8988T (cell line): ENCODE data around the gene MLPH.

Experiments
- DNase-seq: peaks from one replicate; pipeline ENCODE4 v3.0.0; 2011

MLPH gene

GRCh38 chr2:237527233-237527632, 40.2 kb downstream of the MLPH start:
- DNase-seq, result no peak

GRCh38 chr2:237527766-237528165, 40.7 kb downstream of the MLPH start:
- DNase-seq, result no peak

- no peak for DNase-seq
Observed at GRCh38 chr2:237529452-237530402, 42.7 kb downstream of the MLPH start.

DNA sequence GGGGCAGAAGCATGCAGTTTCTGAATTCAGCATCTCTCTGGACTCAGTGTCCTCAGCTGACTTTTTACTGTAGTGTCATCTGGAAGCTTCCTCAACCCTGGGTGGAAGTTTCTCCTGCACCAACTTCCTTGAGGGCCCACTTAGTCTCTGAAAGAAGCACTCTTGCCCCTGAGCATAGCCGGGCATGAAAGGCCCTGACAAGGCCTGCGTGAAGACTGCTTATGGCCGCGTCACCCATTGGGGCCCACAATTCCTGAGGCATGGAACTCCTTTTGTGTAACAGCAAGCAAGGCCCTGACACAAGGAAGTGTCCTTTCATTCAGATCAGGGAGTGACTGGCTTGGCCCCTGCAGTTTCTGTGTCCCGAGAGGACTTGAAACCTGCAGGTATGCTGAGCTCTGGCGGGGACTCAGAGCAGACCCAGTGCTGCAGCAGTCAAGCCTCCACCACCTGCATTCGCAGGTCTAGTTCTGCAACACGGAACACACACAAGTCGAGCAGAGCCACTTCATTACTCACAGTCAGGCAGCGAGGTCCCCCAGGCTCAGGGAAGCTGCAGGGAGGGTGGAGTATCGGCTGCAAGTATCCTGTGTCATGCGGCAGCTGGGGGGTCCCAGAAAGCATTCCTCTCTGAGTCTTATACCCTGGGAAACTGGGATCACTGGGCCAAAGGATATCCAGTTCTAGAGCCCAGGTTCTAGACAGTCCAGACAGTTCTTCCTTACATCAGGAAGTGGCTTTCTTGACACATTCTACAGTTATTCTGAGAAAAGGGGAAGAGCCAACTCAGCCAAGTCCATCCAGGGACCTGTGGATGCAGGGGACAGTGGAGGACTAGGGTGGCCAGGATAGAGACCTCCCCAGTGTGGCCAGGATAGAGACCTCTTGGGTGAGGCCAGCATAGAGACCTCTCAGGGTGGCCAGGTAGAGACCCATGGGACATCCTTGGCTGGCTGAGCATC, 43.7 kb downstream of the MLPH start:
- DNase-seq, result no peak

GRCh38 chr2:237532160-237532559, 45.1 kb downstream of the MLPH start:
- no peak for DNase-seq

DNA sequence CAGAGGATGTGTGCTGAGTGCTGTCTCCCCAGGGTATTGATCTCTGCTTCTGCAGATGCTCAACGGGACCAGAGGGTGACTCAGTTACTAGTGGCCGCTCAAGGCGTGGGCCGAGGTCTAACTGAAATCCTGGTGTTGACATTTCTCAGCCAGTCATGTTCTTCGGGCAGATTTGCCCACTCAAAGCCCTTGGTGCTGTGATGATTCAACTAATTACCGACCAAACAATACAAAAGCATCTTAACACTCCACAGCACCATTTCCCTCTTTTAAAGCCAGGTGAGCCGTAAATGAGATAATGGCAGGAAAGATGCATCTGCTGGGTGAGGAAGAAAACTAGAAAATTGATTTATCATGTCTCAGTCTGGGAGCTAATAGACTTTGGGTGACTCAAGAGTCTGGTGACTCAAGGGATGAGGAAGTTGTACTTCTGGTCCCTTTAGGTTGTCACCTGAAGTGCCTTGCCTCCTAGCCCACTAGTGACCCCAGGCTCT, 46.7 kb downstream of the MLPH start:
- DNase-seq, result no peak

GRCh38 chr2:237534380-237534779, 47.3 kb downstream of the MLPH start:
- no peak for DNase-seq

GRCh38 chr2:237535385-237536082, 48.5 kb downstream of the MLPH start:
- DNase-seq, result no peak

DNA sequence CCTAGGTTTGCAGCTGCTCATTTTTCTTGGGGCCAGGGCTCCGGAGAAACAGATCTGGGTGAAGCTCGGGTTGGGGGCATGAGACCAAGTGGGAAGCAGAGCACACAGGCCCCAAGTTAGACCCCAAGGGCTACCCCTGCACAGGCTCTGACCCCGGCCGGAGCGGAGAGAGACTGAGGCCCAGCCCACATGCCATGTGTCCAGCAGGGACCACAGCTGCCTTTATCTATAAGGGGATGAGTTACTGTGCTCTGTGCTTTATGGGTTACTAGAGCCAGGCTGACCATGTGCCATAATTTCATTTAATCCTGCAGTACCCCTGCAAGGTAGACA, 49.0 kb downstream of the MLPH start:
- DNase-seq, result no peak

GRCh38 chr2:237536617-237537016, 49.6 kb downstream of the MLPH start:
- no peak for DNase-seq

DNA sequence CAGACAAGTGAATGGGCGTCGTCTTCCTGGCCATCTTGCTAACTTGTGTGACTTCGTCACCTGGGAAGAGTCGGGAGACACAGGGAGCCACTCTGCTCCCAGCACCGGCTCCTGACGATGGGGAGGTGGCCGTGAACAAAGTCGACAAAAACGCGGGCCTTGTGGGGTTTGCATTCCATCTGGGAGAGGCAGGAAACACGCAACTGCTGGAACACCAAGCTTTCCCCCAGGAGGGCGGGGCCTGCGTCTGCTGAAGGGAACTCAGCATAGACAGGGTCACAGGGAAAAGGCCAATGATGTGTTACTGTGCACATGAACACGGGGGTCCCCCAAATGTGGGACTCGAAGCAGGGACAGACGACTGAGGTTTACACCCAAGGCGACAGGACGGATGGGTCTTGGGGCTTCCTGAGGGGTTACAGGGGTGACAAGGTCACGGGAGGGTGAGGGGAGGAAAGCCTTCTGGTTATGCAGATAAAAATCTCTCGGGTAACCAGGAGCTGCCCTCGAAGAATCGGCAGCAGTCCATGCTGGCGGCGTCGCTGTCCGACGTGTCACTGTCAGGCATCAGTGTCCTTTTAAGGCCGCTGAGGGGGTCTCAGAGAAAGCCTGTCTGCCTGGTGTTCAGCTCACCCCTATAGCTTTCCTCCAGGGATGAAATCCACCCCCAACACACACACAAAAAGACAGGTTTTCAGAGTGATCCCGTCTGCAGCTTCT, 51.1 kb downstream of the MLPH start:
- no peak for DNase-seq

DNA sequence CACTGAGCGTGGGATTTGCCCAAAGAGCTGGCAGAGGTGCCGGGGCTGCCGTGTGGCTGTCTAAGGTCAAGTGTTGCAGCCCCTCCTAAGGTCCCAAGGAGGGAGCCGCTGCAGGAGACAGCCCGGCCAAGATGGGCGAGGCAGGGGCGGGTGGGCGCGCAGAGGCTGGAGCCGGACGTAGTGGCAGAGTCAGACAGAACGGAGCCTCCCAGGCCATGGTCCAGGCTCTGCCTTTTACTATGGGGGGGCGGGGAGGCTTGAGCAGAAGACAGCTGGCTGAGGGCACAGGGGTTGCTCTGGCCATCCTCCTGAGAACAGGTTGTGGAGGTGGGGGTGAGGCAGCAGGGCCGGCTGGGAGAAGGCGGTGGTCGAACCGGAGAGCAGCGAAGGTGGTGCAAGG, 51.9 kb downstream of the MLPH start:
- no peak for DNase-seq

- no peak for DNase-seq
Observed at GRCh38 chr2:237539681-237540080, 52.6 kb downstream of the MLPH start.

GRCh38 chr2:237540223-237540775, 53.2 kb downstream of the MLPH start:
- DNase-seq, result no peak

DNA sequence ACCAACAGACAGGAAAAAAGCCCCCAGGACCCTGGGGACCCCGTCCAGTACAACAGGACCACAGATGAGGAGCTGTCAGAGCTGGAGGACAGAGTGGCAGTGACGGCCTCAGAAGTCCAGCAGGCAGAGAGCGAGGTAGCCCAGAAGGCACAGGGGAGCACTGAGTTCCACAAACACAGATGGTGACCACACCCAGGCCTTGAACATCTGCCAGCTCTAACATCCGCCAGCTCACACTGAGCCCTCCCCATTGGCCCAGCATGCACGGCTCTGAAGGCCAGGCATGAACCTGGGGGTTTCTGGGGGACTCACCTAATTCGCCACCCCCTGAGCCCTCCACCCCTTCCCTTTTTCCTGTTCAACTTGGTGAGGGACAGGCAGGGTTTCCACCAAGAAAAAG, 53.8 kb downstream of the MLPH start:
- no peak for DNase-seq

GRCh38 chr2:237541243-237541642, 54.2 kb downstream of the MLPH start:
- peak; percentile 5 for DNase-seq

- no peak for DNase-seq
Observed at GRCh38 chr2:237542001-237542704, 55.1 kb downstream of the MLPH start.

- no peak for DNase-seq
Observed at GRCh38 chr2:237546040-237546875, 59.2 kb downstream of the MLPH start.

GRCh38 chr2:237546876-237547395, 59.9 kb downstream of the MLPH start:
- DNase-seq, result no peak

- no peak for DNase-seq
Observed at GRCh38 chr2:237547841-237548416, 60.9 kb downstream of the MLPH start.
